Duodenal mucosa (tissue), 2 donors: ENCODE results near the gene FLVCR1.

Source experiments
- H3K27ac ChIP-seq: one replicate; pipeline ENCODE4 v1.7.0; 2013; ENCODE audit warnings: low read depth, low read length
- H3K27me3 ChIP-seq, 2 donors: one replicate each; pipeline ENCODE4 v1.7.0; 2013; ENCODE audit warnings: low read length in 2 of 2, control low read depth in 1 of 2; ENCODE audit not compliant: insufficient read depth in 2 of 2, control insufficient read depth in 1 of 2
- H3K36me3 ChIP-seq, 2 donors: one replicate each; pipeline ENCODE4 v1.7.0; 2013; ENCODE audit warnings: low read length in 2 of 2, control low read depth in 1 of 2; ENCODE audit not compliant: insufficient read depth in 2 of 2, control insufficient read depth in 1 of 2
- H3K4me1 ChIP-seq, 2 donors: one replicate each; pipeline ENCODE4 v1.7.0; 2013; ENCODE audit warnings: low read length in 2 of 2, control low read depth in 1 of 2; ENCODE audit not compliant: insufficient read depth in 2 of 2, control insufficient read depth in 1 of 2
- H3K4me3 ChIP-seq, 2 donors: one replicate each; pipeline ENCODE4 v1.7.0; 2013; ENCODE audit warnings: low read length in 2 of 2, low read depth in 1 of 2
- H3K9ac ChIP-seq, 2 donors: one replicate each; pipeline ENCODE4 v1.7.0; 2013; ENCODE audit warnings: low read length in 2 of 2, low read depth in 1 of 2
- H3K9me3 ChIP-seq, 2 donors: one replicate each; pipeline ENCODE4 v1.7.0; 2013; ENCODE audit warnings: low read length in 2 of 2, control low read depth in 1 of 2; ENCODE audit not compliant: control insufficient read depth in 1 of 2

The FLVCR1 gene

DNA sequence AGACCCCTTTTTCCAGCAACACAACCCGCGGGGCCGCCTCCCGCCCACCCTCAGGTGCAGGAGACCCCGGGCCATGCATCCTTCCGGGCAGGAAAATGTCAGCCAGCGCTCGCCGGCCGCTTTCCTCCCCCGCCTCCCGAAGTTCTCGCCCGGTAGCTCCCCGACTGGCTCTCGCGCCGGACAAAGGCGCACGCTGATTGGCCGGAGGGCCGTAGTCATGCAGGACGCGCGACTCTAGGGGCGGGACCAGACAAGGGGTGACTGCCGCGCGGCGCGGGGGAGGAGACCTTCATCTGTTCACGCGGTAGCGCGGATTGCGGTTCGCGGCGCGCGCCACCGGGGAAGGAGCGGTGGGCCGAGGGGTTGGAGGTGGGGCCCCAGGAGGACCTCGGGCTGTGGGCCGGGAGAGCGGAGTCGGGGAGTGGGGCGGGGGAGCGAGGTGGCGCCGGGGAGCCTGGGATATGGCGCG, at the start of gene FLVCR1:
Gene FLVCR1, plus strand, starts transcription at position 284 of the 469 bp plus-strand sequence. Its CDS starts 178 bp downstream, at position 462.
- Histone ChIP-seq H3K27me3 (no peaks in the 10 kb centered on the region), H3K4me1 (peaks cover 29 to 38% of the 10 kb centered on the region in 2 donors), H3K36me3 (no peaks in the 10 kb centered on the region), H3K9me3 (no peaks in the 10 kb centered on the region), H3K9ac (peak within 1 kb of the TSS; percentile 70 to 92), H3K4me3 (peak within 1 kb of the TSS; percentile 85 to 96), H3K27ac (peak within 1 kb of the TSS; percentile 76)

DNA sequence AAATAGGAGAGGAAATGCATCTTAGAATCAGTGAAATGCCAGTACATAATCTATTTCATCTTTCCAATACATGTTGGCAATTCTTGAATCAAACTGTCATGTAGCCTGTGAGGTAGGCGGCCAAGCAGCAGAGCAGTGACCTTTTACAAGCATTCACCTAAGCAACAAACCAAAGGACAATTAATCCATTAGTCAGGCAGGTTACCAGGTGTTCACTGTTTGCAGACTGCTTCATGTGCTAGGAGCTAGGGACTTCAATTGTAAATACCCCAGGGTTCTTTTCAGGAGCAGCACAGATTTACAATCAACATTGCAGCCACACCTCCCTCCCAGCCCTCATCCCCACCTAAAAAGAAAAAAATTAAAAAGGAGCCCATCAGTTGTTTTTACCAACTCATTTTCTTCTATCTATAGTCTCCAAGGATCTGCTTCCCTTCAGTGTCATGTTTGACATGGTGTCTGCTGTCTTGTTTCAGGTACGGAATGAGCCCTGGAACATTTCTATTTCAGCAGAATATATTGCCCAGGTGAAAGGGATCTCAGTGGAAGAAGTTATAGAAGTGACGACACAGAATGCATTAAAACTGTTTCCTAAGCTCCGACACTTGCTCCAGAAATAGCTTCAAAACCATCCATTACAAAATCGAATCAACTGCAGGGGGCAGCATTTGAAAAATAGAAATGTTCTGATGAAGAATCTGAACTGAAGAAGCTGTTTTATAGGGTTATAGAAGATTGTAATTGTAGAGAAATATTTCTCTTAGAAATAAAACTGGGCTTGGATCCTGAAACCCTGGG, 43.3 kb upstream of the FLVCR1 start:
- Histone ChIP-seq H3K27me3 (no peaks in the 10 kb centered on the region), H3K27ac (no peak overlapping the region), H3K9me3 (no peaks in the 10 kb centered on the region), H3K4me3 (no peak overlapping the region), H3K36me3 (no peaks in the 10 kb centered on the region), H3K9ac (no peak overlapping the region), H3K4me1 (peaks cover 8 to 17% of the 10 kb centered on the region in 2 donors)

- Histone ChIP-seq H3K9ac (no peak overlapping the region), H3K27me3 (no peaks in the 10 kb centered on the region), H3K27ac (no peak overlapping the region), H3K9me3 (no peaks in the 10 kb centered on the region), H3K36me3 (no peaks in the 10 kb centered on the region), H3K4me1 (peaks cover 8 to 20% of the 10 kb centered on the region in 2 donors), H3K4me3 (no peak overlapping the region)
Measured at GRCh38 chr1:212816567-212817278, 41.4 kb upstream of the FLVCR1 start.

DNA sequence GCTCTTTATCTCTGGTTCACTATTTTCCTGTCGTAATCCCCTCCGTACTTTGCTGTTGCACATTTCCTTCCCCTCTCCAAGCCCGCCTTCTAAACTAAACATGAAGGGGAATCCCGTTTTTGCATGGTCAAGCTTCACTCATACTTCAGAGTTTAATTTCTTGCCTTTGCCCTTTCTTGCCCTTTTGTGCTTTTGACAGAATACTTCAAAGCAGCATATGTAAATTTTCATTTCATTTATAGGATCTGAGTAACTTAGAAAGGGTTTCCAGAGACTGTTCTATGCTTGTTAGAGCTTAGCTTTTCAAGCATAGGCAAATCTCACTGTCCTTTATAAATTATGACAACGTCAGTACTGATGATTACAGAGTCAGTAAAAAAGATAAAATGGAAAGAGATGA, 38.3 kb upstream of the FLVCR1 start:
- no peak overlapping the region for H3K27ac ChIP-seq
- H3K4me1 ChIP-seq = peaks cover 8 to 16% of the 10 kb centered on the region in 2 donors
- no peaks in the 10 kb centered on the region for H3K27me3 ChIP-seq
- H3K36me3 ChIP-seq = no peaks in the 10 kb centered on the region
- H3K9ac ChIP-seq = no peak overlapping the region
- no peak overlapping the region for H3K4me3 ChIP-seq
- peaks cover 0 to 5% of the 10 kb centered on the region in 2 donors for H3K9me3 ChIP-seq

DNA sequence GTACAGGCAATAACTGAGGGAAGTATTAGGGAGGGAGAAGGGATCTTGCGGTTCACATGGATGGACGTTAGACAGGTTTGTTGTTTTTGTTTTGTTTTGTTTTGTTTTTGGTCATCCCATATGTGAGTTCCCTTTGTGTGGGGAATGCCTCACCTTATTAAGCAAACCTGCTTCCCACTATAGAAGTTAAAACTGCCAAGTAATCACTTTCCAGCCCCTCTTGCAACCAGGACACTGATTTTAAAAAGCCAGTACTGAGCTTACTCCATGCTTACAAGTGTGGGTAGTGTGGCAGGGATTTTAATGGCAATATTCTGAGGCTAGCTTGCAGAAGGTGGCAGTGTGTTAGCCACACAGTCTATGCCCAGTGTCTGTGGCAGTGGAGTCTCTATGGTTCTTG, 37.1 kb upstream of the FLVCR1 start:
- no peaks in the 10 kb centered on the region for H3K27me3 ChIP-seq
- H3K27ac ChIP-seq = no peak overlapping the region
- H3K4me1 ChIP-seq = peaks cover 8 to 16% of the 10 kb centered on the region in 2 donors
- no peak overlapping the region for H3K4me3 ChIP-seq
- H3K36me3 ChIP-seq = no peaks in the 10 kb centered on the region
- H3K9ac ChIP-seq = no peak overlapping the region
- peaks cover 12 to 15% of the 10 kb centered on the region in 2 donors for H3K9me3 ChIP-seq

DNA sequence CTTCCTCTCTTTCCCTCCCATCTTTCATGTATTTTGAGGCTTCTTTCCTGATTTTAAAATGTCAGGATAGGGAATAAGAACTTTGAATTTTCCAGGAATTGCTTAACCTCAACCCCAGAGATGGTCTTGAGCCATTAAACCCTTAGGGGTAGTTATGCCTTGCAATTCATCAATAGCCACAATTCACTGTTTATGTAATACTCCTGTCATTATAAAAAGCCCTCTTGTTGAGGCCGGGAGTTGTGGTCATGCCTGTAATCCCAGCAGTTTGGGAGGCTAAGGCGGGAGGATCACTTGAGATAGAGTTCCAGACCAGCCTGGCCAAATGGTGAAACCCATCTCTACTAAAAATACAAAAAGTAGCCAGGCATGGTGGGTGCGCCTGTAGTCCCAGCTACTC, 35.1 kb upstream of the FLVCR1 start:
- no peak overlapping the region for H3K27ac ChIP-seq
- H3K27me3 ChIP-seq = no peaks in the 10 kb centered on the region
- H3K9me3 ChIP-seq = peaks cover 15 to 18% of the 10 kb centered on the region in 2 donors
- H3K9ac ChIP-seq = no peak overlapping the region
- no peak overlapping the region for H3K4me3 ChIP-seq
- H3K36me3 ChIP-seq = no peaks in the 10 kb centered on the region
- peaks cover 9 to 16% of the 10 kb centered on the region in 2 donors for H3K4me1 ChIP-seq

DNA sequence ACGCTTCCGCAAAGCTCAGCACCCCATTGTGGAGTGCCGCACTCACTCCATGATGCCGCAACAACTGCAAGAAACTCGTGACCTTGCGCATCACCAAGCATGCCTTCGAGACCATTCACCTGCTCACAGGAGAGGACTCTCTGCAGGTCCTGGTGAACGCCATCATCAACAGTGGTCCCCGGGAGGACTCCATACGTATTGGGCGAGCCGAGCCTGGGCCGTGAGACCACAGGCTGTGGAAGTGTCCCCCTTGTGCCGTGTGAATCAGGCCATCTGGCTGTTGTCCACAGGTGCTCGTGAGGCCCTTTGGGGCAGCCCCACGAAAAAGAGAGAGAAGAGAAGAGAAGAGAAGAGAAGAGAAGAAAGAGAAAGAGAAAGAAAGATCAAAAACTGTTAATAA, 33.9 kb upstream of the FLVCR1 start:
- Histone ChIP-seq H3K9ac (no peak overlapping the region), H3K27ac (no peak overlapping the region), H3K4me1 (peaks cover 15 to 22% of the 10 kb centered on the region in 2 donors), H3K9me3 (peaks cover 15 to 18% of the 10 kb centered on the region in 2 donors), H3K27me3 (no peaks in the 10 kb centered on the region), H3K36me3 (no peaks in the 10 kb centered on the region), H3K4me3 (no peak overlapping the region)

GRCh38 chr1:212825798-212826452, 32.1 kb upstream of the FLVCR1 start:
- H3K27ac ChIP-seq = no peak overlapping the region
- no peaks in the 10 kb centered on the region for H3K27me3 ChIP-seq
- no peaks in the 10 kb centered on the region for H3K36me3 ChIP-seq
- no peak overlapping the region for H3K4me3 ChIP-seq
- peaks cover 15% of the 10 kb centered on the region in 2 donors for H3K4me1 ChIP-seq
- peaks cover 15 to 18% of the 10 kb centered on the region in 2 donors for H3K9me3 ChIP-seq
- no peak overlapping the region for H3K9ac ChIP-seq

DNA sequence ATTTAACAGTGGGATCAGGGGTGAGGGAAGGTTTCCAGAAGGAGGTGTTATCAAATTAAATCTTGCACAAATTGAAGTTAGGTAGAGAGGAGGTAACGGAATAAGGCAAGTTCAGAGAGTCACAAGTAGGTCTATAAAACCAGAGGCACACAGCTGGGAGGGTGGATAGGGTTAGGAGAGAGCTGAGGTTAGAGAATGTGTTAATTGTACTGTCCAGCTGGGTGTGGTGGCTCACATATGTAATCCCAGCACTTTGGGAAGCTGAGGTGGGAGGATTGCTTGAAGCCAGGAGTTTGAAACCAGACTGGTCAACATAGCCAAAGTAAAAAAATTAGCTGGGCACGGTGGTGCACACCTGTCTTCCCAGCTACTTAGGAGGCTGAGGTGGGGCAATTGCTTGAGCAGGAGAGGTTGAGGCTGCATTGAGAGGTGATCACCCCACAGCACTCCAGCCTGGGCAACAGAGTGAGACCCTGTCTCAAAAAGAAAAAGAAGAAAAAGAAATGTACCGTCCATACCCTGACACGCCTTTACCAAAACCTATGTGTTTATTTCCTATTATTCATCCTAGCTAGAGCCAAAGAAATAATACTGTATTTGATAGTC, 30.8 kb upstream of the FLVCR1 start:
- no peak overlapping the region for H3K27ac ChIP-seq
- H3K27me3 ChIP-seq = no peaks in the 10 kb centered on the region
- H3K9me3 ChIP-seq = peaks cover 15 to 18% of the 10 kb centered on the region in 2 donors
- H3K9ac ChIP-seq = no peak overlapping the region
- H3K36me3 ChIP-seq = no peaks in the 10 kb centered on the region
- peaks cover 15% of the 10 kb centered on the region in 2 donors for H3K4me1 ChIP-seq
- H3K4me3 ChIP-seq = no peak overlapping the region
